ENCODE measurements around the gene SRPK2.

The SRPK2 gene

DNA sequence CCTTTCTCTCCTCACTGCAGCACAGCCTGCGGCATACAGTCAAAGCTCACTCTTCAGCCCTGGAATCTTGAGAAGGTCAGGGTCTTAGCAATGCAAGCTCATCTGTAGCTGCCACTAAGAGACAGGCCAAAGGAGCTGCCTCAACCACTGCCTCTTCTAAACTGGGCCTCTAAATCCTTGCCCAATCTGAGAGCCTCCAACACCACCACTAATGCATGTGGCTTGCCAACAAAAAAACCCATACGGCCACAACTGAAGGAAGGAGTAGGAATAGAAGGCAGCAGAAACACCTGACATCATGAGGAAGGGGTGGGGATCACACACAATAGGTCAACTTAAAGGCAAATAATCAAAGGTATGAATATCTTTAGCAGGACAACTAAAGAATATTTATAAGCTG is 183.8 kb downstream of the SRPK2 start:
- TF ChIP-seq, protein P1, sequence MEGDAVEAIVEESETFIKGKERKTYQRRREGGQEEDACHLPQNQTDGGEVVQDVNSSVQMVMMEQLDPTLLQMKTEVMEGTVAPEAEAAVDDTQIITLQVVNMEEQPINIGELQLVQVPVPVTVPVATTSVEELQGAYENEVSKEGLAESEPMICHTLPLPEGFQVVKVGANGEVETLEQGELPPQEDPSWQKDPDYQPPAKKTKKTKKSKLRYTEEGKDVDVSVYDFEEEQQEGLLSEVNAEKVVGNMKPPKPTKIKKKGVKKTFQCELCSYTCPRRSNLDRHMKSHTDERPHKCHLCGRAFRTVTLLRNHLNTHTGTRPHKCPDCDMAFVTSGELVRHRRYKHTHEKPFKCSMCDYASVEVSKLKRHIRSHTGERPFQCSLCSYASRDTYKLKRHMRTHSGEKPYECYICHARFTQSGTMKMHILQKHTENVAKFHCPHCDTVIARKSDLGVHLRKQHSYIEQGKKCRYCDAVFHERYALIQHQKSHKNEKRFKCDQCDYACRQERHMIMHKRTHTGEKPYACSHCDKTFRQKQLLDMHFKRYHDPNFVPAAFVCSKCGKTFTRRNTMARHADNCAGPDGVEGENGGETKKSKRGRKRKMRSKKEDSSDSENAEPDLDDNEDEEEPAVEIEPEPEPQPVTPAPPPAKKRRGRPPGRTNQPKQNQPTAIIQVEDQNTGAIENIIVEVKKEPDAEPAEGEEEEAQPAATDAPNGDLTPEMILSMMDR (IDR thresholded peaks at IDR 0.05), result no peak
- Histone ChIP-seq H3K36me3 (peaks cover 25% of the 10 kb centered on the region), H3K27ac (peak overlapping the region; percentile 34), H3K9me3 (no peaks in the 10 kb centered on the region), H3K4me3 (ENCODE audit: low read depth in 1 of 2, low read length in 1 of 2) (no peak overlapping the region), H3K4me1 (ENCODE audit: control insufficient read depth in 1 of 2, insufficient read depth in 1 of 2, low read depth in 1 of 2, low read length in 1 of 2) (peaks cover 7 to 23% of the 10 kb centered on the region in 2 experiments), H3K27me3 (no peaks in the 10 kb centered on the region)

DNA sequence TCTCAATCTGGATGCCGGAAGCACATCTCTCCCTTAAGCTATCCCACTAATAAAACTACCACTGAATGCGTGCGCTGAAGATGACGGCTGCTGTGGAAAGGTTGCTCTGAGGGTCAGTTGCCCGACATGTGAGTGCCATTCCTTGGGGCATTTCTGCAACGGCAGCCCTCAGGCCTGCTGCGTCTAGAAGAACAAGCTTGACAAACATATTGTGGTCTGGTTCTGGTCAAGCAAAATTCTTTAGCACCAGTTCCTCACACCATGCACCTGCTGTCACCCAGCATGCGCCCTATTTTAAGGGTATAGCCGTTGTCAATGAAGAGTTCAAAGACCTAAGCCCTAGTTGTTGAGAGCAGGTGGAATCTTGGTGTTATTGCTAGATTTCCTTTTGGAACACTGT is 184.2 kb downstream of the SRPK2 start:
- TF ChIP-seq, protein P1 (IDR thresholded peaks at IDR 0.05), result no peak
- no peak overlapping the region for H3K27ac ChIP-seq
- no peaks in the 10 kb centered on the region for H3K9me3 ChIP-seq
- H3K36me3 ChIP-seq, result peaks cover 25% of the 10 kb centered on the region
- no peak overlapping the region for H3K4me3 ChIP-seq (ENCODE audit: low read depth in 1 of 2, low read length in 1 of 2)
- H3K4me1 ChIP-seq (ENCODE audit: control insufficient read depth in 1 of 2, insufficient read depth in 1 of 2, low read depth in 1 of 2, low read length in 1 of 2), result peaks cover 4 to 18% of the 10 kb centered on the region in 2 experiments
- no peaks in the 10 kb centered on the region for H3K27me3 ChIP-seq

- Histone ChIP-seq H3K9me3 (no peaks in the 10 kb centered on the region), H3K27me3 (no peaks in the 10 kb centered on the region), H3K4me3 (ENCODE audit: low read depth in 1 of 2, low read length in 1 of 2) (no peak overlapping the region), H3K27ac (no peak overlapping the region), H3K36me3 (peaks cover 25% of the 10 kb centered on the region), H3K4me1 (ENCODE audit: control insufficient read depth in 1 of 2, insufficient read depth in 1 of 2, low read depth in 1 of 2, low read length in 1 of 2) (peaks cover 0 to 13% of the 10 kb centered on the region in 2 experiments)
- TF ChIP-seq, protein P1 (IDR thresholded peaks at IDR 0.05), result no peak
Measured at GRCh38 chr7:105202616-105203015, 186.1 kb downstream of the SRPK2 start.

- Histone ChIP-seq H3K27me3 (no peaks in the 10 kb centered on the region), H3K4me3 (ENCODE audit: low read depth in 1 of 2, low read length in 1 of 2) (no peak overlapping the region), H3K9me3 (no peaks in the 10 kb centered on the region), H3K27ac (no peak overlapping the region), H3K36me3 (peaks cover 25% of the 10 kb centered on the region), H3K4me1 (ENCODE audit: control insufficient read depth in 1 of 2, insufficient read depth in 1 of 2, low read depth in 1 of 2, low read length in 1 of 2) (no peaks in the 10 kb centered on the region)
- TF ChIP-seq, protein P1 (IDR thresholded peaks at IDR 0.05), result no peak
Measured at GRCh38 chr7:105199386-105199785, 189.3 kb downstream of the SRPK2 start.

- Histone ChIP-seq H3K4me1 (ENCODE audit: control insufficient read depth in 1 of 2, insufficient read depth in 1 of 2, low read depth in 1 of 2, low read length in 1 of 2) (no peaks in the 10 kb centered on the region), H3K36me3 (peaks cover 21% of the 10 kb centered on the region), H3K4me3 (ENCODE audit: low read depth in 1 of 2, low read length in 1 of 2) (no peak overlapping the region), H3K27me3 (no peaks in the 10 kb centered on the region), H3K9me3 (no peaks in the 10 kb centered on the region), H3K27ac (no peak overlapping the region)
- TF ChIP-seq, protein P1 (IDR thresholded peaks at IDR 0.05), result no peak
Measured at GRCh38 chr7:105198223-105198622, 190.5 kb downstream of the SRPK2 start.

DNA sequence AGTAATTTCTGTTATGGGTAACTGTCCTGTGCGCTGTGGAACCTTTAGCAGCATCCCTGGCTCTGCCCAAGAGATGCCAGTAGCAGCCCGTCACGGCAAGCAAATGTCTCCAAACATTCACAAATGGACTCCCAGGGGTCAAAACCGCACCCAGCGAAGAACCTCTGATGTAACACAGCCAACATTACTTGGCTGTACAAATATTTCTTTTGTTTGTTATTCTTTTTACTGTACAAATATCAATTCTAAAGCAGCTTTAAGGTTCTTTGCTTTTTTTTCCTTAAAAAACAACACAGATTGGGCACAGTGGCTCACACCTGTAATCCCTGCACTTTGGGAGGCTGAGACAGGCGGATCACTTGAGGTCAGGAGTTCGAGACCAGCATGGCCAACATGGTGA is 192.2 kb downstream of the SRPK2 start:
- Histone ChIP-seq H3K27ac (no peak overlapping the region), H3K36me3 (peaks cover 7% of the 10 kb centered on the region), H3K9me3 (no peaks in the 10 kb centered on the region), H3K4me1 (ENCODE audit: control insufficient read depth in 1 of 2, insufficient read depth in 1 of 2, low read depth in 1 of 2, low read length in 1 of 2) (peaks cover under 1 to 2% of the 10 kb centered on the region in 2 experiments), H3K4me3 (ENCODE audit: low read depth in 1 of 2, low read length in 1 of 2) (no peak overlapping the region), H3K27me3 (no peaks in the 10 kb centered on the region)
- TF ChIP-seq, protein P1 (IDR thresholded peaks at IDR 0.05), result no peak
